H9 (cell line): ENCODE measurements around the gene NR1D1. TPM values are rescaled to one million over a fixed set of nuclear protein-coding genes. Genes with fewer than 3 reads are reported as not detected.

ENCODE experiments used
- DNase-seq: peaks from one replicate; pipeline ENCODE4 v3.0.0-alpha.2; 2017
- H2AFZ ChIP-seq: one replicate; pipeline ENCODE4 v1.6.1; 2013; ENCODE audit warnings: mild to moderate bottlenecking, low read length, control low read depth, moderate library complexity
- H2AK5ac ChIP-seq: 2 replicates; pipeline ENCODE4 v1.6.1; 2013; ENCODE audit warnings: low read length, control low read depth, mixed read lengths; ENCODE audit not compliant: insufficient read length
- H2BK120ac ChIP-seq: one replicate; pipeline ENCODE4 v1.6.1; 2013; ENCODE audit warnings: low read depth, mild to moderate bottlenecking, low read length, control low read depth, inconsistent platforms; ENCODE audit not compliant: poor library complexity, severe bottlenecking
- H2BK12ac ChIP-seq: 2 replicates; pipeline ENCODE4 v1.6.1; 2013; ENCODE audit warnings: low read length, control low read depth, mixed read lengths, low read depth; ENCODE audit not compliant: insufficient read length
- H2BK15ac ChIP-seq: 2 replicates; pipeline ENCODE4 v1.6.1; 2013; ENCODE audit warnings: low read depth, low read length, control low read depth
- H2BK20ac ChIP-seq: one replicate; pipeline ENCODE4 v1.6.1; 2013; ENCODE audit warnings: low read depth, mild to moderate bottlenecking, low read length, control low read depth, inconsistent platforms; ENCODE audit not compliant: poor library complexity, severe bottlenecking
- H2BK5ac ChIP-seq: 2 replicates; pipeline ENCODE4 v1.6.1; 2013; ENCODE audit warnings: low read length, control low read depth, mixed read lengths; ENCODE audit not compliant: insufficient read length
- H3K14ac ChIP-seq: 2 replicates; pipeline ENCODE4 v1.6.1; 2013; ENCODE audit warnings: low read length, control low read depth; ENCODE audit not compliant: insufficient read depth
- H3K18ac ChIP-seq: 2 replicates; pipeline ENCODE4 v1.6.1; 2013; ENCODE audit warnings: low read depth, mild to moderate bottlenecking, mixed read lengths, low read length, control low read depth; ENCODE audit not compliant: insufficient read length
- H3K23ac ChIP-seq: 2 replicates; pipeline ENCODE4 v1.6.1; 2013; ENCODE audit warnings: low read length, control low read depth, mixed read lengths, low read depth; ENCODE audit not compliant: insufficient read length
- H3K23me2 ChIP-seq: 2 replicates; pipeline ENCODE4 v1.6.1; 2013; ENCODE audit warnings: low read depth, mild to moderate bottlenecking, mixed read lengths, low read length, control low read depth; ENCODE audit not compliant: insufficient read length, poor library complexity, severe bottlenecking
- H3K27ac ChIP-seq: 2 replicates; pipeline ENCODE4 v1.5.1; 2013; ENCODE audit warnings: low read length, control low read depth, mixed read lengths, low read depth; ENCODE audit not compliant: insufficient read length
- H3K27me3 ChIP-seq: 2 replicates; pipeline ENCODE4 v1.6.1; 2013; ENCODE audit warnings: low read length, control low read depth, inconsistent platforms; ENCODE audit not compliant: insufficient read depth
- H3K4ac ChIP-seq: 2 replicates; pipeline ENCODE4 v1.6.1; 2013; ENCODE audit warnings: low read depth, mild to moderate bottlenecking, control low read depth, inconsistent platforms, low read length, moderate library complexity
- H3K4me1 ChIP-seq: 2 replicates; pipeline ENCODE4 v1.6.1; 2013; ENCODE audit warnings: low read length, control low read depth, inconsistent platforms; ENCODE audit not compliant: insufficient read depth
- H3K4me2 ChIP-seq: 2 replicates; pipeline ENCODE4 v1.6.1; 2013; ENCODE audit warnings: low read length, control low read depth, mixed read lengths; ENCODE audit not compliant: insufficient read length, insufficient read depth
- H3K56ac ChIP-seq: 2 replicates; pipeline ENCODE4 v1.6.1; 2013; ENCODE audit warnings: low read depth, mild to moderate bottlenecking, mixed read lengths, low read length, control low read depth; ENCODE audit not compliant: insufficient read length
- H3K79me1 ChIP-seq: 2 replicates; pipeline ENCODE4 v1.6.1; 2013; ENCODE audit warnings: low read depth, mild to moderate bottlenecking, moderate library complexity, low read length, control low read depth, inconsistent platforms; ENCODE audit not compliant: insufficient read depth, poor library complexity, severe bottlenecking
- H3K79me2 ChIP-seq: 2 replicates; pipeline ENCODE4 v1.6.1; 2013; ENCODE audit warnings: low read length, control low read depth, inconsistent platforms; ENCODE audit not compliant: insufficient read depth
- H3K9ac ChIP-seq: 2 replicates; pipeline ENCODE4 v1.6.1; 2013; ENCODE audit warnings: low read length, control low read depth, mixed read lengths; ENCODE audit not compliant: insufficient read length; ENCODE audit errors: extremely low read depth
- H3K9me3 ChIP-seq: one replicate; pipeline ENCODE4 v1.6.1; 2013; ENCODE audit warnings: low read depth, low read length, inconsistent platforms; ENCODE audit not compliant: control insufficient read depth
- H3T11ph ChIP-seq: one replicate; pipeline ENCODE4 v1.6.1; 2013; ENCODE audit warnings: mild to moderate bottlenecking, low read length, control low read depth, inconsistent platforms
- H4K20me1 ChIP-seq: one replicate; pipeline ENCODE4 v1.6.1; 2013; ENCODE audit not compliant: control insufficient read depth, insufficient read length, insufficient read depth
- H4K5ac ChIP-seq: 2 replicates; pipeline ENCODE4 v1.6.1; 2013; ENCODE audit warnings: low read depth, mild to moderate bottlenecking, mixed read lengths, low read length, control low read depth; ENCODE audit not compliant: insufficient read length
- H4K8ac ChIP-seq: replicated peaks from 2 replicates; pipeline ENCODE4 v1.6.1; 2013; ENCODE audit warnings: low read length, control low read depth, mixed read lengths, low read depth; ENCODE audit not compliant: insufficient read length
- H4K91ac ChIP-seq: 2 replicates; pipeline ENCODE4 v1.6.1; 2013; ENCODE audit warnings: low read depth, mild to moderate bottlenecking, moderate library complexity, mixed read lengths, low read length, control low read depth; ENCODE audit not compliant: insufficient read length
- H3K27ac Mint-ChIP-seq, 3 experiments: 2 replicates in 2 of 3; 3 replicates in 1 of 3; pipeline ENCODE4 v1.8.0; 2020 to 2021; ENCODE audit warnings: mixed read lengths in 3 of 3, mild to moderate bottlenecking in 1 of 3, moderate library complexity in 1 of 3
- H3K27me3 Mint-ChIP-seq: 2 replicates; pipeline ENCODE4 v1.8.0; 2021; ENCODE audit warnings: low read depth, mild to moderate bottlenecking, moderate library complexity, mixed read lengths
- H3K36me3 Mint-ChIP-seq, 3 experiments: 2 replicates in 2 of 3; 3 replicates in 1 of 3; pipeline ENCODE4 v1.8.0; 2020 to 2021; ENCODE audit warnings: low read depth in 3 of 3, mixed read lengths in 3 of 3; ENCODE audit not compliant: insufficient read depth in 1 of 3
- H3K4me1 Mint-ChIP-seq, 2 experiments: 2 replicates each; pipeline ENCODE4 v1.8.0; 2020; ENCODE audit warnings: mixed read lengths in 2 of 2
- H3K4me3 Mint-ChIP-seq, 2 experiments: 2 replicates in 1 of 2; 3 replicates in 1 of 2; pipeline ENCODE4 v1.8.0; 2020 to 2021; ENCODE audit warnings: mild to moderate bottlenecking in 2 of 2, mixed read lengths in 2 of 2, moderate library complexity in 1 of 2
- H3K9me3 Mint-ChIP-seq, 2 experiments: 2 replicates in 1 of 2; 3 replicates in 1 of 2; pipeline ENCODE4 v1.8.0; 2020; ENCODE audit warnings: mild to moderate bottlenecking in 2 of 2, mixed read lengths in 2 of 2, moderate library complexity in 1 of 2
- WGBS: extraction: QIAGEN DNeasy Blood & Tissue Kit; methylation state at CpG from one replicate; pipeline ENCODE4 v1.1.7; 2013; ENCODE audit warnings: missing lambda C conversion rate, low lambda C conversion rate, mixed read lengths; ENCODE audit not compliant: insufficient read length; ENCODE audit errors: extremely low coverage; 5-methylcytosine and 5-hydroxymethylcytosine counted together
- total RNA-seq: library from RNA; stranded (reverse); gene quantifications from 2 replicates; pipeline ENCODE4 v1.2.1, GENCODE V29; 2021
- TF ChIP-seq, protein P1 (sequence below): fragments of 200-600 bp; sonication (generic); conservative IDR thresholded peaks from 3 replicates; pipeline ENCODE4 v1.8.0; 2021; ENCODE audit warnings: antibody characterized with exemption, mild to moderate bottlenecking

The NR1D1 gene
- total RNA-seq, 1 experiment from 2014 or later, result 8.6 TPM

DNA sequence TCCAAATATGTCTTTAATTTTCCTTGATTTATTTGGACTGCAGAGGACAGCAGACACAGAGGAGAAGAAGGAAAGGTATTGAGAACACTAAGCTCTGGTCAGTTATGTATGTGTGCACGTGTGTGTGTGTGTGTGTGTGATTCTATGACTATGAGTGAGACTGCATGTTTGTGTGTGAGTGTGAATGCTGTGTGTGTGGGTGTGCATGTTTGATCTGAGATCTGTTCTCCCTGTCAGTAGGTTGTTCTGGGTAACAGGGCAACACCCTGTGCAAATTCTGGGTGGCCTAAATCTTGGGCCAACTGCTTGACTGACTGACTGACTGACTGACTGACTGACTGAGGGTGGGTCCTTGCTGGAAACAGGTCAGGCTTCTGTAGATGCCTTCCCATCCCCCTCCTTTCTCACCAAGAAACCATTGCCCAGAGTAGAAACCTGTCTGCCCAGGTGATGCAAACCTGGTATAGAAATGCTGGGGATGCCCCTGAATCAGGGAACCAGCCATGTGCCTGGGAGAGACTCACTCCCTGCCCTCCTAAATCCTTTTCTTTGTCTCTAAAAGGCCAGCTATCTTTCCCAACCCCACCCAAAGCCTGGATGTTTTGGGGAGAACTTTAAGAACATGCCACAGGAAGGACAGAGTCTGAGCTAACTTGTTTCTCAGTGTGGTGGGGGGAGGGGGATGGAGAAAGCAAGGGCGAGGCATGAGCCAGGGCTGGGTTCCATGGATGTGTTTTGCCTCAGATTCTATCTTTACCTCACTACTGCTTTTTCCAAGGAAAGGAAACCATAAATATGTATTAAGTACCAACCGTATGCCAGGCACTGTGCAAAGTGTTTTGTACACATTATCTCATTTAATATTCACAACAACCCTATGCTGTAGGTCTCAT, 4.5 kb upstream of the NR1D1 start:
- Histone ChIP-seq H4K20me1 (no peaks in the 10 kb centered on the region), H3K79me1 (no peaks in the 10 kb centered on the region), H4K91ac (no peak overlapping the region), H3K9me3 (no peaks in the 10 kb centered on the region), H3K27ac (no peak overlapping the region), H3K56ac (no peak overlapping the region), H3K79me2 (no peaks in the 10 kb centered on the region), H4K8ac (no peak overlapping the region), H3K4me2 (no peak overlapping the region), H3T11ph (no peak overlapping the region), H3K18ac (no peak overlapping the region), H3K23me2 (peaks cover 9% of the 10 kb centered on the region), H4K5ac (no peak overlapping the region), H2AFZ (no peak overlapping the region), H3K27me3 (peaks cover 5% of the 10 kb centered on the region; the same call in 1 of the 2 replicates), H2BK20ac (no peak overlapping the region), H3K14ac (no peak overlapping the region), H3K9ac (no peak overlapping the region), H2BK120ac (no peak overlapping the region), H3K23ac (no peak overlapping the region), H2BK12ac (no peak overlapping the region), H3K4me1 (peaks cover 17% of the 10 kb centered on the region; the same call in 1 of the 2 replicates), H2BK5ac (no peak overlapping the region), H3K4ac (no peak overlapping the region), H2BK15ac (no peak overlapping the region), H2AK5ac (no peak overlapping the region)
- H3K4me3 Mint-ChIP-seq, result peak overlapping the region in 1 of 2 experiments; percentile 3; a peak in 1 of 5 replicates
- TF ChIP-seq, protein P1, sequence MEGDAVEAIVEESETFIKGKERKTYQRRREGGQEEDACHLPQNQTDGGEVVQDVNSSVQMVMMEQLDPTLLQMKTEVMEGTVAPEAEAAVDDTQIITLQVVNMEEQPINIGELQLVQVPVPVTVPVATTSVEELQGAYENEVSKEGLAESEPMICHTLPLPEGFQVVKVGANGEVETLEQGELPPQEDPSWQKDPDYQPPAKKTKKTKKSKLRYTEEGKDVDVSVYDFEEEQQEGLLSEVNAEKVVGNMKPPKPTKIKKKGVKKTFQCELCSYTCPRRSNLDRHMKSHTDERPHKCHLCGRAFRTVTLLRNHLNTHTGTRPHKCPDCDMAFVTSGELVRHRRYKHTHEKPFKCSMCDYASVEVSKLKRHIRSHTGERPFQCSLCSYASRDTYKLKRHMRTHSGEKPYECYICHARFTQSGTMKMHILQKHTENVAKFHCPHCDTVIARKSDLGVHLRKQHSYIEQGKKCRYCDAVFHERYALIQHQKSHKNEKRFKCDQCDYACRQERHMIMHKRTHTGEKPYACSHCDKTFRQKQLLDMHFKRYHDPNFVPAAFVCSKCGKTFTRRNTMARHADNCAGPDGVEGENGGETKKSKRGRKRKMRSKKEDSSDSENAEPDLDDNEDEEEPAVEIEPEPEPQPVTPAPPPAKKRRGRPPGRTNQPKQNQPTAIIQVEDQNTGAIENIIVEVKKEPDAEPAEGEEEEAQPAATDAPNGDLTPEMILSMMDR, result no peak
- H3K27ac Mint-ChIP-seq, result peak overlapping the region in 1 of 3 experiments; percentile 1; a peak in 2 of 7 replicates
- no peak for DNase-seq
- H3K4me1 Mint-ChIP-seq, result peaks cover 76 to 86% of the 10 kb centered on the region in 2 experiments
- peaks cover 72% of the 10 kb centered on the region for H3K27me3 Mint-ChIP-seq
- H3K9me3 Mint-ChIP-seq, result peaks cover 0 to 3% of the 10 kb centered on the region in 2 experiments; a peak in 2 of 5 replicates
- H3K36me3 Mint-ChIP-seq, result no peaks in the 10 kb centered on the region; a peak in 1 of 7 replicates
- no CpG with 5 or more reads among the region's 3 CpGs for WGBS
